Measurements from ENCODE around the gene SLC39A11.
"Not testable (repeated sequence)": the region's sequence is repeated elsewhere in the genome, so short reads cannot be mapped to it uniquely, and the experiment has no call there.

Gene SLC39A11

GRCh38 chr17:72811976-72812687, 280.4 kb downstream of the SLC39A11 start:
- DNase-seq, result no peak

- DNase-seq, result no peak
Measured at GRCh38 chr17:72810991-72811508, 281.4 kb downstream of the SLC39A11 start.

GRCh38 chr17:72806011-72806410, 286.5 kb downstream of the SLC39A11 start:
- DNase-seq, result no peak

GRCh38 chr17:72804949-72805707, 287.4 kb downstream of the SLC39A11 start:
- DNase-seq, result no peak

GRCh38 chr17:72802726-72803125, 289.8 kb downstream of the SLC39A11 start:
- no peak for DNase-seq

GRCh38 chr17:72797142-72797541, 295.3 kb downstream of the SLC39A11 start:
- no peak for DNase-seq

GRCh38 chr17:72795941-72796340, 296.5 kb downstream of the SLC39A11 start:
- DNase-seq, result no peak

GRCh38 chr17:72794152-72794551, 298.3 kb downstream of the SLC39A11 start:
- DNase-seq, result no peak

GRCh38 chr17:72792771-72793170, 299.7 kb downstream of the SLC39A11 start:
- DNase-seq, result no peak

- no peak for DNase-seq
Measured at GRCh38 chr17:72790190-72790589, 302.3 kb downstream of the SLC39A11 start.

GRCh38 chr17:72789711-72790110, 302.8 kb downstream of the SLC39A11 start:
- DNase-seq, result no peak

GRCh38 chr17:72788950-72789585, 303.4 kb downstream of the SLC39A11 start:
- no peak for DNase-seq

GRCh38 chr17:72786209-72786608, 306.3 kb downstream of the SLC39A11 start:
- no peak for DNase-seq

GRCh38 chr17:72782985-72783701, 309.3 kb downstream of the SLC39A11 start:
- DNase-seq, result no peak

GRCh38 chr17:72782437-72782836, 310.1 kb downstream of the SLC39A11 start:
- DNase-seq, result not testable (repeated sequence)

GRCh38 chr17:72778169-72779151, 314.0 kb downstream of the SLC39A11 start:
- DNase-seq, result no peak

GRCh38 chr17:72775919-72776318, 316.6 kb downstream of the SLC39A11 start:
- no peak for DNase-seq

GRCh38 chr17:72775237-72775636, 317.3 kb downstream of the SLC39A11 start:
- no peak for DNase-seq

GRCh38 chr17:72774236-72774635, 318.3 kb downstream of the SLC39A11 start:
- DNase-seq, result no peak

GRCh38 chr17:72773225-72773624, 319.3 kb downstream of the SLC39A11 start:
- not testable (repeated sequence) for DNase-seq

GRCh38 chr17:72772331-72772821, 320.1 kb downstream of the SLC39A11 start:
- DNase-seq, result no peak

Measured in stimulated activated CD4-positive, alpha-beta T cell treated with anti-CD3 and anti-CD28 coated beads, Interleukin-4, amount 100 ng/mL, for 24 hours (primary cell).